ENCODE results near the gene LRFN3. TPM values are rescaled to one million over a fixed set of nuclear protein-coding genes. Genes with fewer than 3 reads are reported as not detected.
"Not testable (repeated sequence)": the region's sequence is repeated elsewhere in the genome, so short reads cannot be mapped to it uniquely, and the experiment has no call there.

The LRFN3 gene
- total RNA-seq, 1 experiment from 2014 or later, result 20.6 TPM

GRCh38 chr19:35978271-35978670 is 42.1 kb downstream of the LRFN3 start (continued):
- no peak for TF ChIP-seq ZNF425 (CRISPR knock-in tag; conservative IDR thresholded peaks at IDR 0.05)

GRCh38 chr19:35978832-35979365 is 42.7 kb downstream of the LRFN3 start:
- ChIA-PET CTCF (interaction anchor here (0.8 to 1.8 kb wide), 4 partner anchors 15 to 73 kb away, joined by 3 to 10 read pairs (median 4); partner anchors contain the start of gene ALKBH6), POLR2A (no interaction called here)
- no peak overlapping the region for H3K4me3 Mint-ChIP-seq
- no peaks in the 10 kb centered on the region for H3K36me3 Mint-ChIP-seq
- peaks cover 25% of the 10 kb centered on the region for H3K27me3 Mint-ChIP-seq (ENCODE audit: low read depth)
- no peak for DNase-seq (ENCODE audit: low spot score)
- no peaks in the 10 kb centered on the region for H3K9me3 Mint-ChIP-seq
- no peak overlapping the region for H3K27ac Mint-ChIP-seq
- no peak for TF ChIP-seq ZNF138 (CRISPR knock-in tag; conservative IDR thresholded peaks at IDR 0.05)
- no peak for TF ChIP-seq GTF2I (CRISPR knock-in tag; conservative IDR thresholded peaks at IDR 0.05)
- no peak for TF ChIP-seq JAZF1 (CRISPR knock-in tag; IDR thresholded peaks at IDR 0.05)
- TF ChIP-seq PREB (CRISPR knock-in tag; IDR thresholded peaks at IDR 0.05; ENCODE audit: borderline replicate concordance), result no peak
- no peak for TF ChIP-seq E2F5 (CRISPR knock-in tag; IDR thresholded peaks at IDR 0.05)
- no peak for TF ChIP-seq MYBL2 (CRISPR knock-in tag; IDR thresholded peaks at IDR 0.05)
- no peak for TF ChIP-seq CTCF (IDR thresholded peaks at IDR 0.05)
- no peak for TF ChIP-seq RORB (CRISPR knock-in tag; IDR thresholded peaks at IDR 0.05)
- no peak for TF ChIP-seq ESRRA (CRISPR knock-in tag; IDR thresholded peaks at IDR 0.05; ENCODE audit: borderline replicate concordance)
- TF ChIP-seq TEAD4 (CRISPR knock-in tag; IDR thresholded peaks at IDR 0.05), result no peak
- TF ChIP-seq ZNF396 (CRISPR knock-in tag; IDR thresholded peaks at IDR 0.05; ENCODE audit: borderline replicate concordance), result no peak
- TF ChIP-seq NFATC4 (CRISPR knock-in tag; IDR thresholded peaks at IDR 0.05), result no peak
- no peak for TF ChIP-seq ZNF671 (CRISPR knock-in tag; IDR thresholded peaks at IDR 0.05)
- TF ChIP-seq ZNF532 (CRISPR knock-in tag; IDR thresholded peaks at IDR 0.05; ENCODE audit: borderline replicate concordance), result no peak
- no peak for TF ChIP-seq ARID4B (CRISPR knock-in tag; IDR thresholded peaks at IDR 0.05; ENCODE audit: borderline replicate concordance)
- TF ChIP-seq USF2 (CRISPR knock-in tag; IDR thresholded peaks at IDR 0.05), result no peak
- no peak for ATAC-seq
- H3K4me1 Mint-ChIP-seq, result peaks cover 13% of the 10 kb centered on the region

GRCh38 chr19:35980997-35981396 is 44.8 kb downstream of the LRFN3 start:
- Mint-ChIP-seq H3K4me1 (peaks cover 13% of the 10 kb centered on the region), H3K27me3 (ENCODE audit: low read depth) (peaks cover 46% of the 10 kb centered on the region)
- ATAC-seq; CTCF ChIA-PET; POLR2A ChIA-PET; H3K36me3 Mint-ChIP-seq; H3K9me3 Mint-ChIP-seq; DNase-seq (ENCODE audit: low spot score); H3K4me3 Mint-ChIP-seq; H3K27ac Mint-ChIP-seq: not testable (repeated sequence)

Measured in WTC11 (cell line).